Measurements from ENCODE around the gene CINP.

Gene CINP

DNA sequence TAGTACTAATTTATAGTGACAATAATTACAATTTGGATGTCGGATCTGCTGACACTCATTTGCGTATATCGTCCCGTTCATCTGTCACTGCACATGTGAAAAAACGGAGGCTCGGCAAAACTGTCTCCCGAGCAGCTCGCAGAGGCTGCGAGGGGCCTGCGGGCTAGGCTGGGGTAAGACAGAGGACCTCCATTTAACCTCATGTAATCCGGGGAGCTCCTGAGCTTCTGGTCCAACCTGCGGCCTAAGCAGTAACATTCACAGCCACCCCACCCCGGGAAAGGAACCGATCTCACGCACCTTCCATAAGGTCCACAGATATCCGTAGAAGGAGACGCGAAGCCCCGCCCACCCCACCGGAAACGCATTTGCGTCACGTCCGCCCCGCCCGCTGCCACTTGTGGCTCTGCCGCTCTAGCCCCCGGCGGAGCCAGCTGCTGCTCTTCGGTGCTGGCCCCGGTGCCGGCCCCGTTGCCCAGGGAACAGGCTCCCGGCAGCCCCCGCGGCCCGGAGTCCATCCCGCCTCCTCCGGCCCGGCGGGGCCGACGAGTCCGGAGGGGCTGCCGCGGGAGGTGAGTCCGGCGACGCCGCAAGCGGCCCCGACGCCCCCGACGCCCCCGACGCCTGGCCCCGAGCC, at the start of gene CINP, which contains the start of gene TECPR2:
CINP (minus strand) TSS at position 346 of the 637 bp plus-strand sequence; CDS start at position 307, 39 bp downstream.
TECPR2 (plus strand) TSS at position 397 of the 637 bp plus-strand sequence. CDS start 13,781 bp downstream, outside the sequence.
- DNase-seq, result peak; percentile 92

DNA sequence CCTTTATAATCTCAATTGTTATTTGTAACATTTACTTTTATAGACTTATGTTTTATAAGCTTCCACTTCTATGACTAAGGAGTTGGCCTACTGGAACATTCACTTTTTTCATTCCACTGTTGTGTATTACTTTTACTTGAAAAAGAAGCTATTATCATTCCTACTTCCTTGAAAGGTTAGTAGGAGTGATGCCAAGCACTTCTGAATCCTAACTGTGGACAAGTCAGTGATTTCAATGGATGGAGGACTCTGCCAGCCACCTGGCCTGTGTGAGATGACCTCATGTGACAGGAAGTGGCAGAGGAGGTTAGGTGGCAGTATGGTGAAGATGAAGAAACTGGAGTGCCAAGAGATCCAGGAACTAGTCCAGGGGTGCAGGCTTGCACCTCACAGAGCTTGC, 46.0 kb upstream of the CINP start:
- DNase-seq, result no peak

DNA sequence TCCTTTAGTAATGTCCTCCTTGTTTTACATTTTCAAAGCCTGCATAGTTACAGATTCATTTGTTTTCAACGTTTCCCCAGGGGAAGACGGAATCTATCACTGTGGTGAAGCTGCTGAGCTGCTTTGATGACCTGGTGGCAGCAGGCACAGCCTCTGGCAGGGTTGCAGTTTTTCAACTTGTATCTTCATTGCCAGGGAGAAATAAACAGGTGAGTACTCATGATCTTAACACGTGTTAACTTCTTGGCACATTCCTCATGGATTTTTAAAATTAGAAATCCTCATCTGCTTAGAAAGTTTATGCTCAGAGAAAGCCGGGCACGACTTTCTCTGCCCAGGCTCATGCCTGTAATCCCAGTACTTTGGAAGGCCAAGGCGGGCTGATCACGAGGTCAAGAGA, 44.6 kb upstream of the CINP start:
- DNase-seq, result no peak

DNA sequence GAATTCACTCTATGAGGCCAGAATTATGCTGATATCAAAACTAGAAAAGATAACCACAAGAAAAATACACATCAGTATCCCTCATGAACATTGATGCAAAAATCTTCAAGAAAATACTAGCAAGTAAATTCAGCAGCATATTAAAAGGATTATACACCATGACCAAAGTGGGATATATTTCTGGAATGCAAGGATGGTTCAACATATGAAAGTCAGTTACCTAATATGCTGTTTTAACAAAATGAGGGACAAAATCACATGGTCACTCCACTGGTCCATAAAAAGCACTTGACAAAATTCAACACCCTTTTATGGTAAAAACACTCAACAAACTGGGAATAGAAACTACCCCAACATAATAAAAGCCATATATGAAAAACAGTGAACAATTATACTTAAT, 40.3 kb upstream of the CINP start:
- DNase-seq, result no peak

DNA sequence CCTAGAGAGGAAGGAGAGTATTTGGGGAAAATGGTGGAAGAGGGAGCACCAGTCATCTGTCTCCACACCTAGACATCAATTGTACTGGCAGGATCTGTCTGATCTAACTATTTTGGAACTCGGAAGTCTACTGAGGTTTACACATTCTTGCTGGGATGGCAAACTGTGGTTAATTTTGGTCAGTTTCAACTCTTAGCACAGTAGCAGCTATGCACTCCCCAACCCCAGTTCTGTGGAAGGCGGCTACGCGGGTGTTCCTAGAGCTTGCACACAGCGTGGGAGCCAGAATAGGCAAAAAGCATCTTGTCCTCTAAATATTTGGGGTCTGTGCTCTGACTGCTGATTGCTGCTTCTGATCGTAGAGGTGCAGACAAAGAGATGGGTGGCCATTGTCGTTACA, 33.8 kb upstream of the CINP start:
- DNase-seq, result no peak

DNA sequence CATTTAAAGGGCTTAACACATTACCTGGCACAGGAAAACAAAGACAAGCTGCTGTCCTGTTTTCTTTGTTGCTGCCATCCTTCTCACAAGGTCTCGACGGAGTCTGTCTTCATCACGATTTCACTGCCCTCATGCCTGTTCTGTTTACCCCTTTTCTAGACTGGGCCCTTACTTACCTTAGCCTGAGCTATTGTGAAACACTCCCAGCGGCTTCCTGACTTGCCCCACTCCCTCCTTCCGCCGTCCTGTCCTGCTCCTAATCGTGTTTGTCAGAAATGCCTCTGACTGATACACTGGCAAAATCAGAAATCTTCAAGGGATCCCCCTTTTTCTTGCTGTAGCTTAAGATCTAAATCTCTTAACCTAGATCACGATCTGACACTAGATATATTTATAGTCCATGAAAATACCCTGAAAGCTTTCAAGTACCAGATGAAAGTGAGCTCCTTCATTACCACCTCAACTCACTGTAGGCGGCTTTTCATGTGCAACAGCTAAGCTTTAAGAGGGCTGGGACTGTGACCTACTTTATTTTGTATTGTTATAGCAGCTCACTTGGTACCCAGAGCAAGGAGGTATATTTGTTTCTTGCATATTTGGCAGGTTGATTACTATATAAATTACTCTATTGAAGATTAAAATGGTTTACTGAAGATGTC, 32.2 kb upstream of the CINP start:
- no peak for DNase-seq

DNA sequence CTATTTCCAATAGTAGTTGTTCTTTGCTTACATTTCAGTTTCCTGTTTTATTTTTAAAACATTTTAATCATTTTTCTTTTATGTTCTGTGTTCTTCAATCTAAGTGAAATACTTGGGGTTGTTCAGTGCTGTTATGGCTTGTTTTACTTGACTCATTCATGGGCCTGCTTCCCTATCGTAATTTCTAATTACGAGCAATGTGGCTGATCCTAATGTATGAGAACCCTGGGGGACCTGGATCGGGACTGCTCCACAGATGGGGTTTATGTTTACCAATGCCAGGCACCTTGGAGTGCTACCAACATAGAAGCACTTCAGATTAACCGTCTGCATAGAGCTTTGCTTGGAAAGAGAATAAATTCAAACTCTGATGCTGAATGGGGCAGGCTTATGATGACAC, 29.8 kb upstream of the CINP start:
- DNase-seq, result no peak

DNA sequence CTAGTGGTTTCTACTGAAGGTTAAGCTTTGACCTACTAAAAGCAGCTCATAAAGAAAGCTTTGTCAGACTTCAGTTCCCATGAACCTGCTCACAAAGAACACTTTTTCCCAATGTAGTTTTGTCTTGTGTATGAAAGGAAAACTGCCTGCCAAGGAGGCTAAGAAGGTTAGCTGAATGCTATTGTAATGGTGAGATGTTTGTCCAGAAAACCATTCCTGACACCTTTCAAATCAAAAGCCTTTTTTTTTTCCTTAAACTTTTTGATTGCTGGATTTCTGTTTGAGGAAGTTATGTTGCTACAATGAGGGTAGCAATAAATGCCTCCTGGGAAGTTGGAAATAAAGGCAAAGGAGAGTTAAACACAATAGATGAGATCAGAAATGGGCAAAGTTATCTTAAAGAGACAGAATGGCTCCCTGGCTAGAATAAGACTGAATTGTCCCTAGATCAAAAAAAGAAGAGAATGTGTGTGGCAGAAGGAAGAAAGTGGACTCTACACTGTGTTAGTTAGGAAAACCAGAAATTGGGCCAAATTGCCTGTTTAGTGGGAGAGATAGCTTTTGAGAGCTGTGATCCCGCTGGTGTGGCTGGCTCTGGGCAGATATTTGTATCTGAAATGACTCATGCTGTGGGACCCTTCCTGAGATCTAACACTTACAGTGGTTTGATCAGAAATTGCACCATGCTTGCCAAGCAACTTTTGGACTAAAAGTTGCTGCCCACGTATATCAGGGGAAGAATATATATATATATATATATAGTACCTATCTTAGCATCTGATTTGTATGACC, 27.6 kb upstream of the CINP start:
- DNase-seq, result no peak

DNA sequence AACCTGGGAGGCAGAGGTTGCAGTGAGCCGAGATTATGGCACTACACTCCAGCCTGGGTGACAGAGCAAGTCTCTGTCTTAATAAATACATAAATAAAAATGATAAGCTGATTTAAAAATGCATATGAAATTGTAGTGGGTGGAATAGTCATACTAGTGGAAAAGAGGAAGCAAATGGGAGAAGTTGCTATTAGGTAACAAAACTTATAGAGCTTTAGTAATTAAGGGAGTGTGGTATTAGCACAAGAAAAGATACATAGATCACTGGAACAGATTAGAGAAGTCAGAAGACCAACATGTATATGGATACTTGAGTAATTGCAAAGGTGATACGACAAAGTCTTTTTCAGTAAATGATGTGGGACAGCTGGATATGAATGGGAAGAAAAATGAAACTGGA, 26.6 kb upstream of the CINP start:
- no peak for DNase-seq

DNA sequence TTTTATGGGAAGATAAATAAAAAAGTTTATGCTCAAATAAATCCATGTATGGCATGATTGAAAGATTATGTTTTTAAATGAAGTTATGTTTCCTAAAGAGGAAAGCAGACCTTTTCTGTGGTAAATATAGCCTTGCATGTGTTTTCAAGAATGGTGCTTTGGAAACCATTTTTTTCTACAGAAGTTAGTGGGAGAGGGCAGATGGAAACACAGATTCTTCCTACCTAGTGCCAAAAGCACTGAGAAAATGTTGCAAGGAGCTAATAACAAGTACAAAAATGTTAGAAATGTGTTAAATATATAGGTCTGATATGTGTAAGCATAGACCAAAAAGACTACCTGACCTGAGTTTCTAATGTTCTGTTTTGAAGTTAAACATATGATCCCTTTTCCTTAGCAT, 24.4 kb upstream of the CINP start:
- no peak for DNase-seq

DNA sequence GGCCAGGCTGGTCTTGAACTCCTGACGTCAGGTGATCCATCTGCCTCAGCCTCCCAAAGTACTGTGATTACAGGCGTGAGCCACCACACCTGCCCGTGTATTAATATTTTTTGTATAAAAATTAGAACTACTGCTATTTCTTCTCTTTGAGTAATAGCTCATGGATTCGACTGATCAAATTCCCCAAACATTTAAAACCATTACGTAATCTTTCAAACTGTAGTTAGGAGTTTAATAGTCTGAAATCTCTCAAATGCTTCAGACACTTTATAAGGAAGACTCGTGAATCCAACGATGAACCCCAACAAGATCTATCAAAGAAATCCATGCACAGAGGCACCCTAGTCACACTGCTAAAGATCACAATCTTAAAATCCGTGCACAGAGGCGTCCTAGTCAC, 16.1 kb upstream of the CINP start:
- no peak for DNase-seq

DNA sequence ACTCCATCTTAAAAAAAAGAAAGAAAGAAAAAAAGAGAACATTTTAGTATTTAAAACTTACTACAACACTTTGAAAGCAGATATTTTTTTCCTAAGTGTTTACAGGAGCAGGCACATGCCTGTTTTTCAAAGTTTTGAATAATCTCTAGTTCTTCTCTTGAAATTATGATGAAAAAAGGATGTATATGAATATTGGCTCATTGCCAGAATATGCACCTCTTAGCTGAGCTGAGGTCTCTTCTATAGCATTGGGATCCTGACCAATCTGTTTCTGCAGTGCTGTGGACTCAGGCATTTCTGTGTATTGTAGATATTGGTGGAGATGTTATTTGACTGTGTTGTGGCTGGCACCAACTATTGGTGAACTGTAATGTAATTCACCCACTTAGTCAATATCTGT, 15.0 kb upstream of the CINP start:
- DNase-seq, result no peak

DNA sequence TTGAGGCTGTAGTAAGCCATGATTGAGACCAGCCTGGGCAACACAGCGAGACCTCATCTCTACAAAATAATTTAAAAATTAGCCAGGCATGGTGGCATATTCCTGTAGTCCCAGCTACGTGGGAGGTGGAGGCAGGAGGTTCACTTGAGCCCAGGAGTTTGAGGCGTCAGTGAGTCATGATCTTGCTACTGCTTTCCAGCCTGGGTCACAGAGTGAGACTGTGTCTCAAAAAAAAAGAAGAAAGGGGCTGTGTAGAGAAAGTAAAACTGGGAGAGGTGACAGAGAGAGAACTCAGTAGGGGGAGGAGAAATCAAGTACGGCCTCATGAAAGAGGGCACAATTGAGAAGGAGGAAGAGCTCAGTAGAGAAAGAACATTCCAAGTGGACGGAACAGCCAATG, 12.4 kb upstream of the CINP start:
- no peak for DNase-seq

DNA sequence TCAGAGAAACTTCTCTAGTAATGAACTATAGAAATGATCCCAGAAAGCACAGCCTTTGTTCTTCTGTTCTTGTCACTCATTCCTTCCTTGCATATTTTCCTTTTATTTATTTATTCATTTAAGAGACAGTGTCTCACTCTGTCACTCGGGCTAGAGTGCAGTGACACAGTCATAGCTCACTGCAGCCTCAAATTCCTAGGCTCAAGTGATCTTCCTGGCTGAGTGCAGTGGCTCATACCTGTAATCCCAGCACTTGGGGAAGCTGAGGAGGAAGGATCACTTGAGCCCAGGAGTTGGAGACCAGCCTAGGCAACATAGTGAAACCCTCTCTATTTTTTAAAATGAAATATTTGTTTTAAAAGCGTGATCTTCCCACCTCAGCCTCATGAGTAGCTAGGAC, 11.6 kb upstream of the CINP start:
- no peak for DNase-seq

DNA sequence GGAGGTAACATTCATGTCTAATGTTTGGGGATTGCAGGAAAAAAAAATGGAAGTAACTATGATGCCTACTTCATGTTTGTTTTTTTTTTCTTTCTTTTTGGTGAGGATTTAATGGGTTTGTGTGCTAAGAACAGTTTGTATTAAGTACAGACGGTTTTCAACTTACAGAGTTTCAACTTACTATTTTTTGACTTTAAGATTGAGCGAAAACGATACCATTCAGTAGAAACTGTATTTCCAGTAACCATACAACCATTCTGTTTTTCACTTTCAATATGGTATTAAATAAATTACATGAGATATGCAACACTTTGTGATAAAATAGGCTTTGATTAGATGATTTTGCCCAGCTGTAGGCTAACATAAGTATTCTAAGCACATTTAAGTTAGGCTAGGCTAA, 10.4 kb upstream of the CINP start:
- no peak for DNase-seq

DNA sequence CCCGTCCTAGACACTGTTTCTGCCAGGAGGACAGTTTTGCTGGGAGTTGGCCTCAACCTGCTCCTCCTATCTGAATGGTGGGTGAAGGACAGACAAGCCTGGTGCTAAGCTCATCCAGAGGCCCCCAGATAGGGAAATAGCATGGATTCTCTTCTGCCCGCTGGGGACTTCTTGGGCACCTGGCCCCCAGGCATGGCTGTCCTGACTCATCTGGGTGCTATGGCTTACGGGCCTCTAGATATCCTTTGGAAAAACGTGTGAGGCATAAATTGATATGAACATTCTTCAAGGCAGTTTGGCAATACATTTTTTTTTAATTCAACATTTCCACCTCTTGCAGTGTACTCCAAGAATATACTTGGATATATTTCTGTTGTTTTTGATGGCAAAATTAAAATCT, 8.7 kb upstream of the CINP start:
- no peak for DNase-seq

DNA sequence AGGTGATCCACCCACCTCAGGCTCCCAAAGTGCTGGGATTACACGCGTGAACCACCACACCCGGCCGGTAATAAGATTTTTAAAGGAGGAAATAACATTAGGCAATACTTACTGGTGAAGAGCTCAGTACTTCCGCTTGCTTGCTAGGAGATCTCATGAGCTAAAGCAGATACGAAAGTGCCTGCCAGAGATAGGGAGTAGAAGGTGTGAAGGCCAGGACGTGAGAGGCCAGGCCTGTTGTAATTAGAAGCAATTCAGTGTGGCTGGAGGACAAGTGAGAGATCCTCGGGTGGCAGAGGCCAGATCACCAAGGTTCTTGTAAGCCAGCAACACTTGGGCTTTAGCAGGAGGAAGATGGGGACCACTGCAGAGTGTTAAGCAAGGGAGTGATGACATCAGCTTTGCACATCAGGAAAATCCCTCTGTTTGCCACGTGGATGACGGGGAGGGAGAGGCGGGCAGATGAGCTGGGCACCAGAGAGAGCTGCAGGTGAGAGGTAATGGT, 7.7 kb upstream of the CINP start:
- DNase-seq, result no peak

DNA sequence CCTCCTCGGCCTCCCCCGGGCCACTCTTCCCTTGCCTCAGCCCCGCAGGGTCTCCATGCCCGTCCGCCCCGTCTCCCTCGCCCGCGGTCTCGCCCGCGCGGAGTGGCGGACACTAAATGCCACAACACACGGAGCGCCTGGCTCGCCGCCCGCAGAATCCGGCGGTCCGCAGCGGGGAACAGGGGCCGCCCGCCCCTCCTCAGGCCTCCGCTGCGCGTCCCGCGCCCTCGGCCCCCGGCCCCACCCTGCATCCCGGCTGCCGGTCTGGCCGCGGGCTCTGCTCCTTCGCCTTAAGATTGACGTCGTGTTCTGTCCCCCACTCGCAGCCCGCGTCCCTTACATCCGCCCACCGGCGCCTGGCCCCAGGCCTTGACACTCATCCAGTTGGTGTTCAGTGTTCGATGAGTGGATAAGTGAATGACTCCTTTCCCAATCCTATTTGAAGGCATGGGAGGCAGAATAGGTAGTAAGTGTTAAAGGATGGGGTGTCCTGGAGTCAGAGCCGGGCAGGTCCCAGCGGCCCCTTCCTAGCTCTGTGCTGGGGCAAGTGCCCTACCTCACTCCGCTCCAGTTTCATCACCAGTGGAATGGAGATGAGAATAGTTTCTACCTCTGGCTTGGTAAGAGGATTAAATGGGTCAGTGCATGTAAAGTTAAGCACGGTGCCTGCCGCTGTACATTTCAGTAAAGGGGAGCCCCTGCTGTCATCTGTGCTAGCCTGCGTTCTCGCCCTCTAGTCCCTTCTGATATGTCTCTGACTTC, 673 bp upstream of the CINP start:
- peak; percentile 31 for DNase-seq

DNA sequence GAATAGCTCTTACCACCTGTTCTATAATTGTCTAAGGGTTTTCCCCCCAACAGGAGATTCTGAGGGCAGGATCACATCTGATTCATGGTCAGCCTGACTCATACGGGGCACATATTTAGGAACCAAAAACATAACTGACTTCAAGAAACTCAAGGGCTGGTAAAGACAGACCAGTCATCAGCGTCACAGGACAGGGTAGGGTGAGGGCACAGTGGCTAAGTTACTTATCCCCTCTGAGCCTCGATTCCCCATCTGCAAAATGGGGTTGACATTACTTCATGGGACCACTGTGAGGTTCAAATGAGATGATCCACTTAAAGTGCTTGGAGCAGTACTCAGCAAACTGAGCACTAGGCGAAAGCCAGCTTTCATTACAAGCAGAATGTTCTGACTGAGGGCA, 606 bp downstream of the CINP start:
- no peak for DNase-seq

DNA sequence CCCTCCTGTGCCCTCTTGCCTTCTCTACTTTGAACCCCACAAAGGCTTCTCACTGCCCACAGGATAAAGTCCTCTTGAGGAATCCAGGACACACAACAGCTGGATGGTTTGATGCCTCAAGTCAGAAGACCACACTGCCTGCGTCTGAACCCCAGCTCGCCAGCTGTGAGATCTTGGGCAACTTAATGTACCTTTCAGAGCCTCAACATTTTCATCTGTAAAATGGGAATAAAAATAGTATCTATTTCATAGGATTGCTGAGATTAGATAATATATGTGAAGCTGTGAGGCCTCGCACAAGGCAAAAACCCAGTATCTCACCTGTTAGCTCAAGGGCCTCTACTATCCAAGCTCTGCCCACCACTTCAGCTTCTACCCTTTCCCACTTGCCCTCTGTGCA, 2.3 kb downstream of the CINP start:
- DNase-seq, result no peak

DNA sequence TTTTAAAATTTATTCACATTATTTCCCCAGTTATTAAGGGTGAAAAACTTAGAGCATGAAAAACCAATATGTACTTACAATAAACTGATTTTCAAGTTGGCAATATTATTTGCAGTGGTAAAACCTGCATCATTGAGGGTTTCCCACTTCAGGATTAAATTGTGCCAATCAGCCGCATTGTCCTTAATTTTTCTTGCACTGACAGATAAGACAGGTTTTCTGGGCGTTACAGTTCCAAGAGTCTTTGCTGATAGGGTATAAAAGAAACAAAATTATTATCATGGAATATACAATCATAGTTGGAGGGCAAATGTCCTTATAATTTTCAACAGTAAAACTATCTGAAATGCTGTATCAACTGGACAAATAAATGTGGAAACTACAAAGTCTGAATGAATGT, 3.3 kb downstream of the CINP start:
- DNase-seq, result no peak

DNA sequence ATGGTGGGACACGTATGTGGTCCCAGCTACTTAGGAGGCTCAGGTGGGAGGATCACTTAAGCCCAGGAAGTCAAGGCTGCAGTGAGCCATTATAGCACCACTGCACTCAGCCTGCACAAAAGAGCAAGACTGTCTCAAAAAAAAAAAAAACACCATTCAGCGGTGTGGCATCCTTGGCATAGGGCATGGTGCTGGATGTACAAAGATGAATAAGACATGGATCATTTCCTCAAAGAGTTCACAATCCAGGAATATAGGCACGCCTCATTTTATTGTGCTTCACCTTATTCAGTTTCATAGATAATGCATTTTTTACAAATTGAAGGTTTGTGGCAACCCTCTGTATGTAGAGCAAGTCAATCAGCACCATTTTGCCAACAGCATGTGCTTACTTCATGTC, 6.4 kb downstream of the CINP start:
- DNase-seq, result no peak

DNA sequence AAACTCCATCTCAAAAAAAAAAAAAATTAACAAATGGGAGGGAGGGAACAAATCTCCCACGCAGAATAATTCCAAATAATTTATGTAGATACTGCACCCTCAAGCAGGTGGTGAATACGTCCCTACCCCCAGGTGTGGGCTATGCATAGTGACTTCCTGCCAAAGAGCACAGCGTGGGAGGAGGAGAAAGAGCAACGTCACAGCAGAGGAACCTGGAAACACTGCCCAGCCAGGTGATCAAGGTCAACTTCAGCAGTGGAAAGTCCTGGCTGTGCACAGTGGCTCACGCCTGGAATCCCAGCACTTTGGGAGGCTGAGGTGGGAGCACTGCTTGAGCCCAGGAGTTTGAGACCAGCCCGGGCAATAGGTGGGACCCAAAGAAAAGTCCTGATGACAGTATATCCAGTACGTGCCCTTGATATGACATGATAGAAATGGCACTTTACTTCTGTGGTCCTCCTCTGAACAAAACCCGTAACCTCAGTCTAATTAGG, 9.5 kb downstream of the CINP start:
- no peak for DNase-seq

Measured in amniotic stem cell (primary cell).